Prostate gland (tissue), 2 donors: ENCODE measurements around the gene ACACB.

Experiments used
- CTCF ChIP-seq, 4 experiments: fragments of 200-600 bp in 2 of 4; fragments of 450-650 bp in 2 of 4; sonication (generic) in 2 of 4; IDR thresholded peaks; 1 replicate in 3 of 4; 2 replicates in 1 of 4; pipeline ENCODE4 v1.5.1; 2016 to 2019; ENCODE audit warnings: antibody characterized with exemption in 4 of 4, mild to moderate bottlenecking in 2 of 4, moderate library complexity in 2 of 4
- POLR2A ChIP-seq: fragments of 450-650 bp; IDR thresholded peaks from one replicate; pipeline ENCODE4 v1.6.1; 2016; ENCODE audit warnings: antibody characterized with exemption, mild to moderate bottlenecking
- POLR2AphosphoS5 ChIP-seq: sonication (generic); formaldehyde crosslinking; IDR thresholded peaks from one replicate; pipeline ENCODE4 v1.6.1; 2017; ENCODE audit warnings: antibody characterized with exemption

GRCh38 chr12:109307051-109307450 is 190.7 kb downstream of the ACACB start:
- TF ChIP-seq POLR2AphosphoS5 (no peak), CTCF (IDR thresholded peaks at IDR 0.05) (no peak), POLR2A (no peak)
